OCI-LY7 (cell line): ENCODE data around the gene SNRPA1. TPM values are rescaled to one million over a fixed set of nuclear protein-coding genes. Genes with fewer than 3 reads are reported as not detected.

Experiments used
- BruUV-seq: library from RNA; stranded (reverse); fragments of 400-500 nt; replicated peaks from 2 replicates; lab custom pipeline; 2021; lab: Mats Ljungman, UMichigan
- CTCF ChIA-PET: fragments of 300-600 bp; sonication (Branson Sonifier 250); formaldehyde crosslinking; loops from one replicate; lab custom pipeline; 2022; ENCODE audit warnings: antibody characterized with exemption; ENCODE audit not compliant: unreplicated experiment; lab: Charles Lee
- POLR2A ChIA-PET: fragments of 300-600 bp; sonication (Branson Sonifier 250); formaldehyde crosslinking; loops from one replicate; lab custom pipeline; 2022; ENCODE audit warnings: antibody characterized with exemption; lab: Charles Lee
- DNase-seq: peaks from one replicate; pipeline ENCODE4 v3.0.0-alpha.2; 2015; ENCODE audit warnings: low spot score
- H2AFZ ChIP-seq: fragments of 200-600 bp; sonication (generic), shearing (Covaris generic); 2 replicates; pipeline ENCODE4 v1.6.1; 2014; ENCODE audit warnings: mild to moderate bottlenecking, antibody characterized with exemption, low read length, moderate library complexity
- H3K27ac ChIP-seq: fragments of 200-600 bp; sonication (generic); 2 replicates; pipeline ENCODE4 v1.5.1; 2014; ENCODE audit warnings: mixed run types, low read depth, mild to moderate bottlenecking, moderate library complexity, low read length, inconsistent platforms; ENCODE audit not compliant: poor library complexity, severe bottlenecking
- H3K36me3 ChIP-seq: fragments of 200-600 bp; sonication (generic); 2 replicates; pipeline ENCODE4 v1.6.1; 2014; ENCODE audit warnings: mild to moderate bottlenecking, antibody characterized with exemption, low read length, moderate library complexity, mixed read lengths; ENCODE audit not compliant: insufficient read depth
- H3K4me1 ChIP-seq: fragments of 200-600 bp; sonication (generic); 2 replicates; pipeline ENCODE4 v1.5.1; 2014; ENCODE audit warnings: mild to moderate bottlenecking, low read length; ENCODE audit not compliant: insufficient read depth, poor library complexity, severe bottlenecking
- H3K4me2 ChIP-seq: fragments of 200-600 bp; sonication (generic); 2 replicates; pipeline ENCODE4 v1.6.1; 2014; ENCODE audit warnings: mild to moderate bottlenecking, low read length
- H3K4me3 ChIP-seq: fragments of 200-600 bp; sonication (generic); 2 replicates; pipeline ENCODE4 v1.5.1; 2014; ENCODE audit warnings: mild to moderate bottlenecking, low read depth, low read length; ENCODE audit not compliant: poor library complexity, severe bottlenecking
- H3K79me2 ChIP-seq: fragments of 200-600 bp; sonication (generic); 2 replicates; pipeline ENCODE4 v1.6.1; 2016; ENCODE audit warnings: low read depth, mild to moderate bottlenecking, low read length, moderate library complexity, mixed read lengths; ENCODE audit not compliant: insufficient read depth
- H3K9me2 ChIP-seq: fragments of 200-600 bp; sonication (generic); 2 replicates; pipeline ENCODE4 v1.6.1; 2016; ENCODE audit warnings: mild to moderate bottlenecking, low read length, mixed read lengths; ENCODE audit not compliant: insufficient read depth
- H3K9me3 ChIP-seq: fragments of 200-600 bp; sonication (generic); 2 replicates; pipeline ENCODE4 v1.6.1; 2014; ENCODE audit warnings: mild to moderate bottlenecking, mixed run types, low read length, mixed read lengths
- H4K20me1 ChIP-seq: fragments of 200-600 bp; sonication (generic); 2 replicates; pipeline ENCODE4 v1.6.1; 2014; ENCODE audit warnings: mild to moderate bottlenecking, antibody characterized with exemption, low read length, moderate library complexity, mixed read lengths; ENCODE audit not compliant: insufficient read depth
- CTCF ChIP-seq: fragments of 200-600 bp; sonication (generic); conservative IDR thresholded peaks from 2 replicates; pipeline ENCODE4 v1.5.1; 2014; ENCODE audit warnings: mild to moderate bottlenecking, antibody characterized with exemption, low read length, moderate library complexity, mixed read lengths
- EZH2phosphoT487 ChIP-seq: fragments of 200-600 bp; sonication (generic); IDR thresholded peaks from 2 replicates; pipeline ENCODE4 v1.6.1; 2018; ENCODE audit warnings: low read depth, borderline replicate concordance, mild to moderate bottlenecking, mixed run types, antibody characterized with exemption, low read length, moderate library complexity, mixed read lengths
- intact Hi-C: fragments of 100-400 bp; cut with micrococcal nuclease; formaldehyde crosslinking; loops from one replicate; pipeline ENCODE4 v1.10.0; 2022; ENCODE audit not compliant: unreplicated experiment
- total RNA-seq, 2 experiments: library from RNA; depleted of rRNA in 1 of 2; stranded (reverse); fragments of >200 nt in 1 of 2; shearing (Covaris generic) in 1 of 2; gene quantifications; 2 replicates each; pipeline ENCODE4 v1.2.3, GENCODE V29; 2014 to 2022

SNRPA1 gene
- total RNA-seq, 2 experiments from 2014 or later, result 54.3 to 176 TPM

- Histone ChIP-seq H3K9me3 (no peaks in the 10 kb centered on the region), H4K20me1 (no peaks in the 10 kb centered on the region; the same call in 1 of the 2 replicates), H3K4me1 (peaks cover 14% of the 10 kb centered on the region), H3K79me2 (peaks cover 17% of the 10 kb centered on the region; the same call in 1 of the 2 replicates), H3K4me3 (no peak overlapping the region), H3K27ac (no peak overlapping the region), H2AFZ (no peak overlapping the region), H3K9me2 (no peaks in the 10 kb centered on the region), H3K36me3 (peaks cover 67% of the 10 kb centered on the region), H3K4me2 (no peak overlapping the region)
- intact Hi-C loops, result no loop called here
- CTCF ChIA-PET, result no interaction called here
- DNase-seq, result no peak
- TF ChIP-seq EZH2phosphoT487 (no peak), CTCF (no peak)
- BruUV-seq, result no TSS peak
- POLR2A ChIA-PET, result interaction anchor here (0.7 kb wide), 1 partner anchor 228 kb away, joined by 3 read pairs; no protein-coding TSS in a partner anchor
Observed at GRCh38 chr15:101275018-101275417, 20.0 kb downstream of the SNRPA1 start.

GRCh38 chr15:101273534-101273933 lies 21.5 kb downstream of the SNRPA1 start:
- no peak overlapping the region for H3K4me3 ChIP-seq
- H3K4me1 ChIP-seq, result peaks cover 14% of the 10 kb centered on the region
- H3K36me3 ChIP-seq, result peaks cover 66% of the 10 kb centered on the region
- ChIA-PET CTCF (no interaction called here), POLR2A (interaction anchor here (0.8 to 1.2 kb wide), 3 partner anchors 12 to 183 kb away, joined by 3 to 4 read pairs (median 4); no protein-coding TSS in a partner anchor)
- no peaks in the 10 kb centered on the region for H3K9me2 ChIP-seq
- no peak overlapping the region for H3K4me2 ChIP-seq
- H3K27ac ChIP-seq, result no peak overlapping the region
- no peak for DNase-seq
- no peaks in the 10 kb centered on the region; the same call in 1 of the 2 replicates for H4K20me1 ChIP-seq
- TF ChIP-seq CTCF (no peak), EZH2phosphoT487 (no peak)
- intact Hi-C loops, result no loop called here
- H3K9me3 ChIP-seq, result no peaks in the 10 kb centered on the region
- no TSS peak for BruUV-seq
- H2AFZ ChIP-seq, result no peak overlapping the region
- peaks cover 17% of the 10 kb centered on the region; the same call in 1 of the 2 replicates for H3K79me2 ChIP-seq

- intact Hi-C loops, result no loop called here
- Histone ChIP-seq H3K4me3 (no peak overlapping the region), H3K4me1 (peaks cover 11% of the 10 kb centered on the region), H3K36me3 (peaks cover 65% of the 10 kb centered on the region), H4K20me1 (no peaks in the 10 kb centered on the region; the same call in 1 of the 2 replicates), H2AFZ (no peak overlapping the region), H3K9me2 (no peaks in the 10 kb centered on the region), H3K27ac (no peak overlapping the region), H3K4me2 (no peak overlapping the region), H3K79me2 (peaks cover 17% of the 10 kb centered on the region; the same call in 1 of the 2 replicates), H3K9me3 (no peaks in the 10 kb centered on the region)
- no TSS peak for BruUV-seq
- TF ChIP-seq EZH2phosphoT487, result no peak
- CTCF ChIA-PET, result no interaction called here
- POLR2A ChIA-PET, result interaction anchor here (0.5 to 1.2 kb wide), 3 partner anchors 11 to 383 kb away, joined by 3 to 4 read pairs (median 3); no protein-coding TSS in a partner anchor
- DNase-seq, result no peak
Observed at GRCh38 chr15:101272584-101272983, 22.5 kb downstream of the SNRPA1 start.
